ENCODE measurements around the gene UNKL. TPM values are rescaled to one million over a fixed set of nuclear protein-coding genes. Genes with fewer than 3 reads are reported as not detected.

The UNKL gene
- total and polyA plus RNA-seq, 2 experiments from 2014 or later, result 6.1 to 13.0 TPM

GRCh38 chr16:1367486-1368174 is 46.9 kb downstream of the UNKL start:
- H4K20me1 ChIP-seq (ENCODE audit: insufficient read depth), result no peaks in the 10 kb centered on the region
- H3K4me1 ChIP-seq (ENCODE audit: insufficient read depth), result no peaks in the 10 kb centered on the region
- WGBS, 2 experiments (ENCODE audit: low coverage in 1 of 2, low lambda C conversion rate in 2 of 2, missing lambda C conversion rate in 2 of 2), result 77 to 78% methylated on average over 18 to 27 of the region's 27 CpGs
- no peak overlapping the region for H3K27ac ChIP-seq
- DNase-seq, result no peak
- no peaks in the 10 kb centered on the region for H3K27me3 ChIP-seq (replicated peaks; ENCODE audit: insufficient read depth)
- no peaks in the 10 kb centered on the region for H3K9me3 ChIP-seq (ENCODE audit: low read depth)
- H3K9me2 ChIP-seq (ENCODE audit: insufficient read depth), result no peaks in the 10 kb centered on the region
- peaks cover 13% of the 10 kb centered on the region for H3K36me3 ChIP-seq (ENCODE audit: low read depth)
- no peak for TF ChIP-seq EZH2 (IDR thresholded peaks at IDR 0.05; ENCODE audit: insufficient read depth, poor library complexity, severe bottlenecking)
- TF ChIP-seq EZH2phosphoT487 (IDR thresholded peaks at IDR 0.05; ENCODE audit: insufficient read depth, low read depth), result no peak
- H3K79me2 ChIP-seq (ENCODE audit: insufficient read depth), result peaks cover 13% of the 10 kb centered on the region
- no peaks in the 10 kb centered on the region for H3F3A ChIP-seq (ENCODE audit: insufficient read depth)
- no peak overlapping the region for H3K4me2 ChIP-seq (ENCODE audit: unreplicated experiment)
- no peak overlapping the region for H3K9ac ChIP-seq
- no peak overlapping the region for H3K4me3 ChIP-seq
- in situ Hi-C loops (cut with MboI), result no loop called here
- H2AFZ ChIP-seq, result no peak overlapping the region

- no peak overlapping the region for H3K4me2 ChIP-seq (ENCODE audit: unreplicated experiment)
- no peaks in the 10 kb centered on the region for H4K20me1 ChIP-seq (ENCODE audit: insufficient read depth)
- 93 to 94% methylated on average over 16 to 18 of the region's 24 CpGs for WGBS, 2 experiments (ENCODE audit: low coverage in 1 of 2, low lambda C conversion rate in 2 of 2, missing lambda C conversion rate in 2 of 2)
- no peak for DNase-seq
- H3K4me1 ChIP-seq (ENCODE audit: insufficient read depth), result no peaks in the 10 kb centered on the region
- H3K36me3 ChIP-seq (ENCODE audit: low read depth), result peaks cover 14% of the 10 kb centered on the region
- no peak overlapping the region for H3K9ac ChIP-seq
- H2AFZ ChIP-seq, result no peak overlapping the region
- peaks cover 21% of the 10 kb centered on the region for H3K79me2 ChIP-seq (ENCODE audit: insufficient read depth)
- H3K9me3 ChIP-seq (ENCODE audit: low read depth), result no peaks in the 10 kb centered on the region
- TF ChIP-seq EZH2 (IDR thresholded peaks at IDR 0.05; ENCODE audit: insufficient read depth, poor library complexity, severe bottlenecking) (no peak), EZH2phosphoT487 (IDR thresholded peaks at IDR 0.05; ENCODE audit: insufficient read depth, low read depth) (no peak)
- no peaks in the 10 kb centered on the region for H3K9me2 ChIP-seq (ENCODE audit: insufficient read depth)
- in situ Hi-C loops (cut with MboI), result no loop called here
- no peaks in the 10 kb centered on the region for H3K27me3 ChIP-seq (replicated peaks; ENCODE audit: insufficient read depth)
- H3K4me3 ChIP-seq, result no peak overlapping the region
- no peak overlapping the region for H3K27ac ChIP-seq
- H3F3A ChIP-seq (ENCODE audit: insufficient read depth), result no peaks in the 10 kb centered on the region
Observed at GRCh38 chr16:1366712-1367299, 47.7 kb downstream of the UNKL start.

GRCh38 chr16:1366060-1366711 is 48.3 kb downstream of the UNKL start:
- H3K79me2 ChIP-seq (ENCODE audit: insufficient read depth), result peaks cover 27% of the 10 kb centered on the region

DNA sequence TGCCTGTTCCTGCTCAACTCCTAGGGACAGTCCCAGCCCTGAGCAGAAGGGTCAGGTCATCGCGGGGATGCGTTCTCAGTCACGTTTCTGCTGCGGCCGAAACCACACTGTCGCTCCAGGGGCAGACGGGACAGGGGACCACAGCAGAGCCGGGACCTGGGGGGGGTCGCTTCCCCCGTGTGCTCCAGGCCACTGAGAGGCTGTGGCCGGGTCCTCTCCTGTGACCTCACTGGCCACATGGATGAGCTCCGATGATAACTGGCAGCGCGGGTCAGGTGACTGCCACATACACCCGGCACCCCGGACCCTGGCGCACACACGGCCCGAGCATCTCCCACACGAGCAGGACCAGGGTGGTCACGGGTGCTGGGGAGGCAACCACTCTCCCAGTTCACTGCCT is 50.0 kb downstream of the UNKL start:
- TF ChIP-seq EZH2 (IDR thresholded peaks at IDR 0.05; ENCODE audit: insufficient read depth, poor library complexity, severe bottlenecking) (no peak), EZH2phosphoT487 (IDR thresholded peaks at IDR 0.05; ENCODE audit: insufficient read depth, low read depth) (no peak)
- H3K9me2 ChIP-seq (ENCODE audit: insufficient read depth), result no peaks in the 10 kb centered on the region
- no peaks in the 10 kb centered on the region for H3K4me1 ChIP-seq (ENCODE audit: insufficient read depth)
- no peaks in the 10 kb centered on the region for H3K27me3 ChIP-seq (replicated peaks; ENCODE audit: insufficient read depth)
- 86 to 88% methylated on average over 21 to 22 of the region's 22 CpGs for WGBS, 2 experiments (ENCODE audit: low coverage in 1 of 2, low lambda C conversion rate in 2 of 2, missing lambda C conversion rate in 2 of 2)
- H4K20me1 ChIP-seq (ENCODE audit: insufficient read depth), result no peaks in the 10 kb centered on the region
- H3F3A ChIP-seq (ENCODE audit: insufficient read depth), result no peaks in the 10 kb centered on the region
- no peaks in the 10 kb centered on the region for H3K9me3 ChIP-seq (ENCODE audit: low read depth)
- H3K4me2 ChIP-seq (ENCODE audit: unreplicated experiment), result no peak overlapping the region
- no peak for DNase-seq
- in situ Hi-C loops (cut with MboI), result no loop called here
- no peak overlapping the region for H3K27ac ChIP-seq
- H3K9ac ChIP-seq, result no peak overlapping the region
- no peak overlapping the region for H2AFZ ChIP-seq
- H3K36me3 ChIP-seq (ENCODE audit: low read depth), result peaks cover 14% of the 10 kb centered on the region
- no peak overlapping the region for H3K4me3 ChIP-seq
- peaks cover 44% of the 10 kb centered on the region for H3K79me2 ChIP-seq (ENCODE audit: insufficient read depth)

More at GRCh38 chr16:1366060-1366711, 48.3 kb downstream of the UNKL start:
- H3K9me3 ChIP-seq (ENCODE audit: low read depth), result no peaks in the 10 kb centered on the region
- no peaks in the 10 kb centered on the region for H3K4me1 ChIP-seq (ENCODE audit: insufficient read depth)
- TF ChIP-seq EZH2 (IDR thresholded peaks at IDR 0.05; ENCODE audit: insufficient read depth, poor library complexity, severe bottlenecking) (no peak), EZH2phosphoT487 (IDR thresholded peaks at IDR 0.05; ENCODE audit: insufficient read depth, low read depth) (no peak)
- H4K20me1 ChIP-seq (ENCODE audit: insufficient read depth), result no peaks in the 10 kb centered on the region
- H3K36me3 ChIP-seq (ENCODE audit: low read depth), result peaks cover 14% of the 10 kb centered on the region
- WGBS, 2 experiments (ENCODE audit: low coverage in 1 of 2, low lambda C conversion rate in 2 of 2, missing lambda C conversion rate in 2 of 2), result 91% methylated on average over 29 of the region's 29 CpGs
- H3K4me2 ChIP-seq (ENCODE audit: unreplicated experiment), result no peak overlapping the region
- no peaks in the 10 kb centered on the region for H3K9me2 ChIP-seq (ENCODE audit: insufficient read depth)
- no peak overlapping the region for H3K9ac ChIP-seq
- H3K27ac ChIP-seq, result no peak overlapping the region
- H3K27me3 ChIP-seq (replicated peaks; ENCODE audit: insufficient read depth), result no peaks in the 10 kb centered on the region
- H2AFZ ChIP-seq, result no peak overlapping the region
- H3F3A ChIP-seq (ENCODE audit: insufficient read depth), result no peaks in the 10 kb centered on the region
- in situ Hi-C loops (cut with MboI), result no loop called here
- DNase-seq, result no peak
- no peak overlapping the region for H3K4me3 ChIP-seq

Measured in GM23248 (cell line).